Stimulated activated CD4-positive, alpha-beta T cell treated with anti-CD3 and anti-CD28 coated beads, Interleukin-2, amount 100 ng/mL, for 4 hours (primary cell): ENCODE measurements around the gene TYW1.
"Not testable (repeated sequence)": the region's sequence is repeated elsewhere in the genome, so short reads cannot be mapped to it uniquely, and the experiment has no call there.

Source experiments
- DNase-seq: peaks from one replicate; pipeline ENCODE4 v3.0.0-alpha.2; 2020; ENCODE audit warnings: low read depth

Gene TYW1

DNA sequence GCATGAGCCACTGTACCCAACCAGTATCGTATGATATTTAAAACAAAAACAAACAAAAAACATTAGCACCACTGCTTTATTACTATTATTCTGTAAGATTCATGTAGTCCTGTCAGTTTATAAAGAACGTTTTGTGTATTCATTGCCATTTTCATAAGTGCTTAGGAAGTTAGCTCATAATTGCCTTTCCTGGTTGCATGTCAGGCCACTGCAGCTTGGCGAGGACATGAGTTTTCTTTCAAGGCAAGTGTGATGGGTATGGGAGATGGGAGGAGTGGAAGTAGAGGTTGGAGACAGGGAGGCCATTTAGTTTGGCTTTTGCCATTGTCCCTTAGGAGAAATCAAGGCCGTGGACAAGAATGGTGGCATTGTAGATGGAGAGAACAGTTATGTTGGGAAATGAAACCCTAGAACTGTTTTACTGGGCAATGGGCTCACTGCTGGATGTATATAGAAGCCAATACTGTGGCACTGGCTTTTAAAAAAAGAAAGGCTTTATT lies 48.9 kb downstream of the TYW1 start:
- DNase-seq = no peak

DNA sequence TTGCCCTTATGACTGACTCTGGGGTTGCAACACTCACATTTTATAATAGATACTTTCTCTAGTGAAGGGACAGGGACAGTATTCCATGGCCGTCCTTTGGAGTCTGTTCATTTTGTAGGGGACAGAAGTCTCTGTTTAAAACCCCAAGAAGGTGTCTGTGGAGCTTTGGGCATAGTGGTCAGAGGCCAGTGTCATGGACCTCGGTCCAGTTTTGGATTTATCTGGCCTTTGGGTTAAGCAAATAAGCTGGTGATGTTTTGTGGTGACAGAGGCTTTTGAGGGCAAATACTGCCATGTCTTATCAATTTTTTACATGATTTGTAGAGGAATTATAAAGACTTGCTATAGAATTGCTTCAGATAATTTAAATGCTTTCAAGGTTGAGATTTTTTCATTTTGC lies 50.2 kb downstream of the TYW1 start:
- not testable (repeated sequence) for DNase-seq

DNA sequence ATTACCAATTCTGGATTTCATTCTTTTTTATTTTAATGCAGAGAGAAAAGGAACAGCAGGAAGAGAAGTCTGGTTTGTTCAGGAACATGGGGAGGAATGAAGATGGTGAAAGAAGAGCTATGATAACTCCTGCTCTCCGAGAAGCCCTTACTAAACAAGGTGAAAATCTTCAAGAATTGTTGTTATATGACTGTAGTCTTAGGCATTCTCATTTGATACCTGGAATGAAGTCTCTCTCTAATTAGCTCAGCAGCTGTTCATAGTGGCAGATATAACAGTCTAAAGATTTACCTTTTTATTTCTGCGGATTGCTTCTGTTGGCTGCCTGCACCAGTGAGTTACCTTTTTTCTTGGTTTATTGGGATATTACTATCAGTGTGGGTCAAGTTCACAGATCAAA lies 53.3 kb downstream of the TYW1 start:
- DNase-seq = not testable (repeated sequence)

DNA sequence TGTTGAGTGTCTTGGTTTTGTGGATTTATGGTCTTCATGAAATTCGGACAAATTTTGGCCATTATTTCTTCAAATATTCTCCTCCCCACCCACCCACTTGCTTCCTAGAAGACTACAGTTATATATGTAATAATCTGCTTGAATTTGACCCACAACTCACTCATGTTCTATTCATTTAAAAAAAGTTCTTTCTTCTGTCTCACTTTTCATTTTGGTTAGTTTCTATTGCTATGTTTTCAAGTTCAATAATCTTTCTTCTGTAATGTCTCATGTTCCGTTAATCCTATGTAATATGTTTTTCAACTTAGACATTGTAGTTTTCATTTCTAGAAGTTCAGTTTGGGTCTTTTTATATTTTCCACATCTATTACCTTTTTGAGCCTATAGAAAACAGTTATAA lies 55.5 kb downstream of the TYW1 start:
- DNase-seq = not testable (repeated sequence)

DNA sequence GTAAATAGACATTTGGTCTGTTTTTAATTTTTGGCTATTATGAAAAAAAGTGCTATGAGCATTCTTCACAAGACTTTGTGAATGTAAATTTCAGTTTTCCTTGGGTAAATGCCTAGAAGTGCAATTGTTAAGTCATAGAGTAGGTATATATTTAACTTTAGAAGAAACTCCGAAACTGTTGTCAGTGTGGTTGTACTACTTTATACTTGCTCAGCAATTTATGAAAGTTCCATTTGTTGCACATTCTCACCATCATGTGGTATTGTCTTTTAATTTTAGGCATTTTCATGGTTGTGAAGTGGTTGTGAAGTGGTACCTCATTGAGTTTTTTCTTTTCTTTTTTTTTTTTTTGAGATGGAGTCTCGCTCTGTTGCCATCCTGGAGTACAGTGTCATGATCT lies 60.0 kb downstream of the TYW1 start:
- DNase-seq = no peak

DNA sequence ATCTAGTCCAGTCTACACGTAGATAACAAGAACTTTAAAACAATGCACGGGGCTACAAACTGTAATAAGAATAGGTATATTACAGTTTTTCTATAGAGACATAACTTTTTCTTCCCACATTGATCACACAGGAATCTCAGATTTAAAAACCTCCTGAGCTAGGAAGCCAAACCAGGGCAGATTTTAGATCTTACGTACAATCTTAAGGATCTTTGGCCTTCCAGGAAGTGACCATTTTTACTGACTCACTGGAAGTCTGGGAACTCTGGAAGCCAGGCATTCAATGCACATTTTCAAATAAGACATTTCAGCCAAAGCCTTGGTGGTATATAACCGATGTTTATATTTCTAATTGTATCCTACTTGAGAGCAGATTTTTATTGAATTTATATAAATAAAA lies 64.7 kb downstream of the TYW1 start:
- DNase-seq = not testable (repeated sequence)

DNA sequence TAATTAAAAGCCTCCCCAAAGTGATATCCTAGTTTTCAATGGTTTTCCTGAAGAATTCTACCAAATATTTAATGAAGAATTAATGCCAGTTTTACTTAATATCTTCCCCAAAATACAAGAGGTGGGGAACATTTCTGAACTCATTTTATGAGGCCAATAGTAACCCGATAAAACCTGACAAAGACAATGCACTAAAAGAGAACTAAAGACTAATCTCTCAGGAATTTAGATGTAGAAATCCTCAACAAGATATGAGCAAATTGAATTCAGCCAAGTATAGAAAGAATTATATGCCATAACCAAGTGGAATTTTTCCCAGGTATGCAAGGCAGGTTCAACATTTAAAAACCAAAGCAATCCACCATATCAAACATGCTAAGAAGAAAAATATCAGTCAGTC lies 66.2 kb downstream of the TYW1 start:
- DNase-seq = not testable (repeated sequence)

DNA sequence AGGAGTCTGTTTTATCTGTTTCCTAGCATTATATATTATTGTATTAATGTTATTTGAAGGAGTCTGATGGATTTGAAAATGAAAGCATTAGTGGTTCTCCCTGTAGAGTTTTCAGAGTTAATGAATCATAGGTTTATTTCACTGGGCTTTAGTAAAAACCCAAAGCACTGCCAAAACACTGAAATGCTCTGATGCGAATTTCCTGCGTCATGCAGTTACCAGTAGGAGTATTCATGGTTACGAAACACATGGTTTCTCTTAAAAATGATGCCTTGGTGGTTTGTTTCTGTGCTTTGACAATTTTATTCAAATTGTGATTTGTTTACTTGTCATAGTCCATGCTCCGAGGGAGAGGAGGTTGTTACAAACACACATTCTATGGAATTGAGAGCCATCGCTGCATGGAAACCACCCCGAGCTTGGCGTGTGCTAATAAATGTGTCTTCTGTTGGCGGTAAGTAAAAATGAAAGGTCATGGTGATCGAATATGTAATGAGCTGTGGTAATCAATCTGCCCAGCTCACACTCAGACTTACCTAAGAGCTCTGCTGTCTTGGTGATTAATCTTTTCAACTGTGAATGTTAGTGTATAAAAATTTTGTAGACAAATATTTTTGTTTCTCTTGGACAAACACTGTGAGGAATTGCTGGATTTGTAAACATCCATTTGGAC lies 70.5 kb downstream of the TYW1 start:
- DNase-seq = not testable (repeated sequence)

DNA sequence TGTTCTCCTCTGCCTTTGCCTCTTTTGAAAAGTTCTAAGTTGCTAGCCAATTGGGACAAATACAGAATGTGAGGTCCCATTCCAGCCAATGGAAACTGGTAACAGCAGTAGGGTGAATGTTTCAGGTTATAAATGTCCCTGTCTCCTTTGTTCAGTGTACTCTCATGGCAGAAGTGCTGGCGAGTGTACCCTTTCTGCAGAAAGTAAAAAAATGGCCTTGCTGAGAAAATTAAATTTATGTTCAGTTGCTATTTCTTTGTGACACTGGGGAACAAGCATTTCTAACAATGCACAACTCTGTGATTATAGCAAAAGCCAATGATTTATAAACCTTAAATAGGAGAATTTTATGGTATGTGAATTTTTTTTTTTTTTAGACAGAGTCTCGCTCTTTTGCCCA lies 79.5 kb downstream of the TYW1 start:
- not testable (repeated sequence) for DNase-seq

DNA sequence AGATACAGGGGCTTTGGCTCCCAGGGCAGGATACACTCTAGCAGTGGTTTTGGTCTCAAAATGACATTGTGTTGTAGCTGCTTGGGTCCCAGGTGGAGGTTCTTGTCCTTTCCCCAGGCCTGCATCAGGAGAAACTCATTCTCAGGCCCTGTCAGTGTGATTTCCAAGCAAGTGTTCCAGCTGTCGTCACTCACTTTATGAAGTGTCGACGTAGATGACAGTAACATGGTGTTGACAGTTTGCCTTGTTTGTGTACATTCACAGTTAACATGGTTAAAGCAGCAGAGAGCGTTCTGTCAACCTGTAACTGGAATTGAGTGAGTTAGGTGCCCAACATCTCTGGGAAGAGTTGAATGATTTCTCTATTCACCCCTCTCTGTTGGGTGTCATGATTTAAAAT lies 86.2 kb downstream of the TYW1 start:
- DNase-seq = not testable (repeated sequence)

DNA sequence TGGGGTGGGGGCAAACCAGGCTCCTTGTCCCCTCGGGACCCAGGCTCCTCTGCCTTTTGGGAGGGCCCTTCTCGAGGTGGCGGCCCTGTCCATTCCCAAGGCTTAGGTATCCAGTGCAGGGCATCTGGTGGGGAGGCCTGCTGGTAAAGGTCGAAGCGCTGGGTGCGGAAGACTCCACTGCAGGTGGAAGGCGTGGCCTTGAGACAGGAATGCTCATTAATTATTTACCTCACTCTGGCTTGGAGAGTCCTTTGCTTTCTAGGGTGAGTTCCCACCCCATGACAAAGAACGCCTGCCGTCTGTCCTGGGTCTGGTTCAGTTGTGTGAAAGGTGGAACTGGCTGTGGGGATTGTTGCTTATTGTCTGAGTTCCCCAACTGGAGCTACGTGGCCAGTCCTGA lies 92.6 kb downstream of the TYW1 start:
- not testable (repeated sequence) for DNase-seq

DNA sequence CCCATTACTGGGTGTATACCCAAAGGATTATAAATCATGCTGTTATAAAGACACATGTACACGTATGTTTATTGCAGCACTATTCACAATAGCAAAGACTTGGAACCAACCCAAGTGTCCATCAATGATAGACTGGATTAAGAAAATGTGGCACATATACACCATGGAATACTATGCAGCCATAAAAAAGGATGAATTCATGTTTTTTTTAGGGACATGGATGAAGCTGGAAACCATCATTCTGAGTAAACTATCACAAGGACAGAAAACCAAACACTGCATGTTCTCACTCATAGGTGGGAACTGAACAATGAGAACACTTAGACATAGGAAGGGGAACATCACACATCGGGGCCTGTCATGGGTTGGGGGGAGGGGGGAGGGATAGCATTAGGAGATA lies 94.4 kb downstream of the TYW1 start:
- DNase-seq = not testable (repeated sequence)

DNA sequence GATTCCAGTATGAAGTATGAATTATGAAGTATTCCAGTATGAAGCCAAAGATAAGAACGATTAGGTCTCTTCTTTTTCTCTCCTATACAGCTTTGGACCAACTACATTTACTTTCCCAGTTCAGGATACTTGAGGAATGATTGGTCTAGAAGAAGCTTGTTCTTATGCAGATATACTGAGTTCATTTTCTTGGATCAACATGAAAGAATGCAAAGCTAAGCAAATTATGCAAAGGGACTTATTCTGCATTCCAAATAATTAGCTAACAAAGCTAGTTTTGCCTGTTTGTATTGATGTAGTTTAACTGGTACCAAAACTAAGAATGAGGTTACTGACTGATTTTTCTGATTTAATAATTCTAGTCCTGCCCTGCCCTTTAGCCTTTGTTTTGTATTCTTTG lies 101.4 kb downstream of the TYW1 start:
- DNase-seq = not testable (repeated sequence)

DNA sequence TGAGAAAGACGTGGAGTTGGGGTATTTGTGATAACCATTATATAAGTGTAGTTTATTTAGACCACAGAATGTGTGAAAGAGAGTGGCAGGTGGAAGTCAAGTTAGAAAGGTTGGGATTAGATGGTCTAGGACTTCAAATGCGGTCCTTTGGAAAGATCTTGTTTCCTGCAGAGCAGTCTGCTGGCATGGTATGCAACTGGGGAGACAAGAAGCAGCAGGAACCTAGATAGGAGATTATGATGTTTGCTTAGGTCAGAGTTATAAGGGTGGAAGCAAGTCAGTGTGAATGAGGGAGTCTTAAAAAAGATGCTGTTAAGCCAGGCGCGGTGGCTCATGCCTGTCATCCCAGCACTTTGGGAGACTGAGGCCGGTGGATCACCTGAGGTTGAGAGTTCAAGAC lies 102.8 kb downstream of the TYW1 start:
- DNase-seq = not testable (repeated sequence)

DNA sequence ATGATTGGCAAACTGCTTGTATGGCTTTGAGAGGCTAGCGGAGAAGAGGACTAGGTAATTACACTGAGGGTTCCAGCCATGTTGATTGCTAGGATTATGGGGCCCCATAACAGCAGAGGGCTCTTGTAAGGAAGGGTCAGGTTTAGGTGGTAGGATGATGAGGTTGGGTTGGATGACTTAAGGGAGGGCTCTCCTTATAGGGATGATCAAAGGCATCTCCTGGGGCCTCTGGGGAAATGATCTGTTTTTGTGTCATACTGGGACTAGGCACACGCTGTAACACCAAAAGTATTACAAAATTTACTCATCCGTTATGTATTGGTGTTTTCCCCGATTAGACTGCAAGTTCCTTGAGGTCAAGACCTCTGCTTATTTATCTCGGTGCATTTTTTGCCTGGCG lies 103.4 kb downstream of the TYW1 start:
- not testable (repeated sequence) for DNase-seq

DNA sequence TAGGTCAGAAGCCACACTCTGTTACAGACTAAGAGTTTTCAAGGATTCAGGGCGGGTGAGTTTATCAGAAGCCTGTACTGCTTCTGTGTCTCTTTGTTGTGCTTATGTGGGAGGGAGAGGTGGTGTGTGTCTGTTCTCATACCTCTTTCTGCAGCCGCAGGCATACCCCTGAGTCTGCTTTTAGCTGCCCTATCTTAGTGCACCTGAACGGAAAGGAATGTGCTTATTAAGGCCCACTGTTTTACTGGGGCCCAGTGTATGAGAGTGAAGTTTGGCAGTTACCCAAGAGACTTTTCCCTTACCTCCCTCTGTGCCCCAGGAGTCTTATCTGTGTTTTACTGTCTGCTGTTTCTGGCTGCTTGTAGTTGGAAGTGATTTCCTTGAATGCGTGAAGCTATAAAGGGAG lies 104.3 kb downstream of the TYW1 start:
- DNase-seq = no peak

DNA sequence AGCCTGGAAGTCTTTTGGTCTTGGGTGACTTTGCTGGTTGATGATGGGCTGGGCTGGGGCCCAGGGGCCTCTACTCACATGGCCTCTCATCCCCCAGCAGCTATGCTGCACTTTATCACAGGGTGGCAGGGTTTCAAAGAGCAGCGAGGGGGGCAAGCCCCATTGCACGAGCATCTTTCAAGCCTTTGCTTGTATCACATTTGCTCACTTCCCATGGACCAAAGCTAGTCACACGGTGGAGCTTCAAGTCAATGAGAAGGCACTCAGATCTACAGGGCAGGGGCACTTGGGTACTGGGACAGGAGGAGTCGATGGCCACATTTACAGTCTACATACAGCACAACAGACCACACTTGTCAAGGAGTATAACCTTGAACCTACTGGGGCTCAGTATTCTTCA lies 108.3 kb downstream of the TYW1 start:
- DNase-seq = not testable (repeated sequence)

DNA sequence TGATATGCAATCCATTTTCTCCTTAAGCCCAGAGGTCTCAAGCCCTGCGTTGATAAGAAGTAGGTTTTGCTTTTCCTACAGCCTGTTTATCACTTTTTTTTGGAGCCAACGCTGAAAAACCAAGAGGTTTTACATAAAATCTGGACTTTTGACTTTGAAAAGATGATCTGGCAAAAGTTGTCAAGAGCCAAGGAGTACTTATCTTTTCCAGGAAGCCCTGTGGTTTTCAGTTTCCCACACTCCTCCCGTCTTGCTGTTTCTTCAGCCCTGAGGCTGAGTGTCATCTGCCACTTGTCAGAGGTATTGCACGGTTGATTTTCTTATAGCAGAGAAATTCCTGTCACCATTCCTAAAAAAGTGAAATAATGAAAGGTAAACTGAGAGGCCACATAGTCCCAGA lies 108.7 kb downstream of the TYW1 start:
- DNase-seq = no peak

DNA sequence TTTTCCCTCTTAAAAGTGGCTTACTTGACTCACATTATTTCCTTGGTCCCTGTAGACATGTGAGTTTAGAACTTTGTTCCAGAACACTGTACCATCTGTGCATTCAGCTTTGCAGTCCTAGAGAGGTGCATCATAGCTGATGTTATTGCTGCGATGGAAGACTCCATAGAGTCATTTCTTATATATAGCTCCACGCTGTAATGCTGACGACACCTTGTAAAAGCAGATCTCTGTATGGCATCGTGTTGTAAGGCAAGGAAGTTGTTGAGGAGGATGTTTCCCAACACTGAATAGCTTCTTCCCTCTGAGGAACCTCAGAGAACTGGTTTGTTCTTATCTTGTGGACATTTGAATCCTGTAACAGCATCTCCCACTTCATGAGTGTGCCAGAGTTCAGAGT lies 109.6 kb downstream of the TYW1 start:
- DNase-seq = not testable (repeated sequence)

DNA sequence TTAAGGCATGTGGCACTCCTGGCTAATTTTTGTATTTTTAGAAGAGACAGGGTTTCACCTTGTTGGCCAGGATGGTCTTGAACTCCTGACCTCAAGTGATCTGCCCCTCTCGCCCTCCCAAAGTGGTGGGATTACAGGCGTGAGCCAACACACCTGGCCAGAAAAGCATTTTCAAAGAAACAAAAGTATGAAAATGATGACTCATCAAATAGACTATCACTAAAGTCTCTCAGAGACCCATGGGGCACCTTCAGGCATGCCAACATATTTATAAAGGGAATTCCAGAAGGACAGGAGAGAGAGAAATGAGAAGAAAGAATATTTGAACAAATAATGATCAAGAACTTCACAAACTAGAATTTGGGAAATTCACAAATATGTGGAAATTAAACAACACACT lies 114.7 kb downstream of the TYW1 start:
- DNase-seq = not testable (repeated sequence)

DNA sequence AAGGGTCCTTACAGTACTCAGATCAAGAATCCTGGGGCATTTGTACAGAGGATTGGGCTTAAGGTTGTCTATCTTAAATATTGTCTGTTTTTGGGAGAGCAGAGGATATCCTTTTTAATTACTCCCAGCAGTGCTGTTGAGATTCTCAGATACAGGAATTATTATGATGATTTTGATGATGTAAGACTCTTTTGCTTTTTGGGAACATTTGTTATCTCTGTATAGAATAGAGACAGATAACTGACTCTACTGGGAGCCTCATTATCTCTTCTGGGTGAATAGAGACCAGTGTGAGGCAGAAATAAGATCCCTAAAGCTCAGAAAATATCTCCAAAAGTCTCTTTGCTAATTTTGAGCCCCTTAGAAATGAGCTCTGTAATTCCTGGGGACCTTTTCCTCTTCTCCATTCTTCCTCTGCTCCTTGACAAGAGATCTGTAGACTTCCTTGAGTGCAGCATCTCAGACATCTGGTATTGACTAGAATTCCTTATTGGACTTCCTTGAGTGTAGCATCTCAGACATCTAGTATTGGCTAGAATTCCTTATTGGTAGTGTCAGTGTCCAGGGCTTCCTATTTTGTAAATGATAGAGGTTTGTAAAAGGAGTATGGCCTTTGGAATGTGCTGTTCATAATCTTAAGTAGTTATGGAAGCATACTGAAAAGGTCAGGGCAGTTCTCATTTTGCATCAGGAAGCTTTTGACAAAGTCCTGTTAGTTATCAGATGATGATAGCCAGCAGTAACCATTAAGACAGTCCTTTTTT lies 118.0 kb downstream of the TYW1 start:
- not testable (repeated sequence) for DNase-seq

DNA sequence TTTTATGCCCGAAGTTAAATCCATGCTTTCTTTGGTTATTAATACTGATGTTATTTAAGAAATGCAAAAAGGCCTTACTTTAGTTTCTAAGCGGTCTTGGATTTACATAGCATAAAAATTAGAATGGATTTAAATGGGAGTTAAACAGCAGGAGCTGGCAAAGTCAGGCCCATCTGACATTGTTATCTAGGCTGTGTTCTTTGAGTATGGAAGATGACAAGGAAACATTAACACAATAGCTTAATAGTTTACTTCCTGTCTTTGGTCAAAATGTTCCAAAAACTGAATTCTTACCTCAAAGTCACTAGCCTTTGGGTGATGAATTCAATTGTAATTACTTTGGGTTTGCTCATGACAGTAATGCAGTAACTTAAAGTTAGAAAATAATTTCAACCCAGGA lies 123.9 kb downstream of the TYW1 start:
- DNase-seq = not testable (repeated sequence)

DNA sequence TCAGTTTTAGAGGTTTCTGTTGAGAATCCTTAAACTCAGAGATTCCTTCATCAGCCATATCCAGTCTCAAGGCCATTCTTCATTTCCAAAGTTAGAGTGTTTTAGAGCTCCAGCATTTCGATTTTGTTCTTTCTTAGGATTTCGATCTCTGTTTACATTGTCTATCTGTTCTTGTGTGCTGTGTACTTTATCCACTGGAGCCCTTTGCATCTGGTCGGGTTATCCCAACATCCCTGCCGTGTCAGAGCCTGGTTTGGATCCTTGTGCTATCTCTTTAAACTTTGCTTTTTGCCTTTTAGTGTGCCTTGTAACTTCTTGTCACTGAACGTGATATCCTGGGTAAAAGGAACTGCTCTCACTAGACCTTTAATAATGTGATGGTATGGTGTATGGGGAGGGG lies 131.6 kb downstream of the TYW1 start:
- not testable (repeated sequence) for DNase-seq
